GM21737 (cell line): Measurements from ENCODE around the gene CYP51A1.
"Not testable (repeated sequence)": the region's sequence is repeated elsewhere in the genome, so short reads cannot be mapped to it uniquely, and the experiment has no call there.

Experiments
- ATAC-seq: cut with Tn5 transposase; IDR thresholded peaks from one replicate; pipeline ENCODE4 v1.9.1; 2021; ENCODE audit warnings: mild to moderate bottlenecking, moderate library complexity; ENCODE audit not compliant: unreplicated experiment

CYP51A1 gene

DNA sequence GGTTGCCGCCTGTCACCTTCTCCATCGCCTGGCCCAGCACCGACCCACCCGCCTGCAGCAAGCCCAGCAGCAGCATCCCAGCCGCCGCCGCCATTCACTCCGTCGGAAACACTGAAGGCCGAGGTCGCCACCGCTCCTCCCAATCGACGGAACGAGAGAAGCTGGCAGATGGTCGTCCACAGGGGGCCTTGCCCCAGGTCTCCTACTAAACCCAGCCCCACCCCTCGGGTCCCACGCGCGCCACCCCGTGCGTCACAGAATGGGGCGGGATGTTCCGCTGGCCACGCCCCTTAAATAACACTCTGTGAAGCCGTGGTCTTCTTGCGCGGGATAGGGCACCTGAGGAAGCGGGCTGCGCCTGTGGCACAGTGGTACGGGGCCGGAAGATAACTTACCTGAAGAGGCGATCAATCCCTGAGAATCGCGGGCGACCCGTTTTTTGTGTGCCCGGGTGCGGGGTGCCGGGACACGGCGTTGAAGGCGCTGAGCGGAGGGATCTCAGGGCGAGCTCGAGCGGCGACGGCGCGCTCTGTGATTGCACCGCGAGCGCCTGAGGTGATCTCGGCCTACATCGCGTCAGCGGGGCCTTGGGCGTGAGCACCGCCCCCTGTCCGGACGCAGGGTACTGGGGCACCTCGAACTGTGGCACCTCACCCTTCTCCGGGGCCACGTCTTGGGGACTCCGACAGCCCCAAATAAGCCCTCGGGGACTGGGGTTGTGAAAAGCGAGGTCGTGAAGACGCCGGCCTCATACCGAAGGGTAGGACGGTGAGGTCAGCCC is at the start of gene CYP51A1:
Gene CYP51A1 (minus strand): TSS at position 207 of the 781 bp plus-strand sequence. CDS start 113 bp downstream, at position 94.
- ATAC-seq: peak; percentile 89

GRCh38 chr7:92178928-92179924 is 44.9 kb upstream of the CYP51A1 start, which contains the start of gene LRRD1:
Gene LRRD1, minus strand, starts transcription at chr7:92179142. Its CDS starts 13,940 bp downstream, at chr7:92165202.
- ATAC-seq: peak; percentile 100

DNA sequence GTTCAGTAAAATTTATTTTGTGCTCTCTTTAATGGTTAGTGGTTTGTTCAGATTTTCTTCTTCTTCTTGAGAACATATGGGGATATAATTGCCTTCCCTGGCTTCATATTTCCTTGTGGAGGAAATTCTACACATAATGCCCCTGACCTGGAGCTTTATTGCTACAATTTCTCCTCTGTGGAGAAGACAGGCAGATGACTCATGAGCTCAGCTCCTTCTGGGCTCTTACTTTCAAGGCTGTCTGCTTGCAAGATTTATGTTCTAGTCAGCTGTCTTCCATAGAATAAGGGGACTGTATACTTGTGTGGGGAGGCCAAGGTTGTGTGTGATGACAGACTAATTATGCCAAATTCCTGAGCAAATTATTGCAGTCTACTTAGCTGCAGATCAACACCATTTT is 43.1 kb upstream of the CYP51A1 start:
- ATAC-seq: no peak

- not testable (repeated sequence) for ATAC-seq
Measured at GRCh38 chr7:92169529-92169928, 35.3 kb upstream of the CYP51A1 start.

GRCh38 chr7:92161271-92161670 is 27.0 kb upstream of the CYP51A1 start:
- ATAC-seq: no peak

- ATAC-seq: peak; percentile 60
Measured at GRCh38 chr7:92158660-92159575, 24.6 kb upstream of the CYP51A1 start.

DNA sequence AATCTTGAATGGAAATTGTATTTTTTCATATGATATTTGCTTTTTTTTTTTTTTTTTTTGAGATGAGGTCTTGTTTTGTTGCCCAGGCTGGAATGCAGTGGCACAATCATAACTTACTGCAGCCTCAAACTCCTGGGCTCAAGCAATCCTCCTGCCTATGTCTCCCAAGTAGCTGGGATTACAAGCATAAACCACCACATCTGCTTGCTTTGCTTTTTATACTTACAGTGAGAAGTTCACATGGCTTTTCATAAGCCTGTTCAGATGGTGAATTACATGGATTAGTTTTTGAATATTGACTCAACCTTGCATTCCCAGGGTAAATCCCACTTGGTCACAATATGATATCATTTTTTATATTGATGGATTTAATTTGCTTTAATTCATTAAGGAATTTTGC is 22.7 kb upstream of the CYP51A1 start:
- no peak for ATAC-seq

DNA sequence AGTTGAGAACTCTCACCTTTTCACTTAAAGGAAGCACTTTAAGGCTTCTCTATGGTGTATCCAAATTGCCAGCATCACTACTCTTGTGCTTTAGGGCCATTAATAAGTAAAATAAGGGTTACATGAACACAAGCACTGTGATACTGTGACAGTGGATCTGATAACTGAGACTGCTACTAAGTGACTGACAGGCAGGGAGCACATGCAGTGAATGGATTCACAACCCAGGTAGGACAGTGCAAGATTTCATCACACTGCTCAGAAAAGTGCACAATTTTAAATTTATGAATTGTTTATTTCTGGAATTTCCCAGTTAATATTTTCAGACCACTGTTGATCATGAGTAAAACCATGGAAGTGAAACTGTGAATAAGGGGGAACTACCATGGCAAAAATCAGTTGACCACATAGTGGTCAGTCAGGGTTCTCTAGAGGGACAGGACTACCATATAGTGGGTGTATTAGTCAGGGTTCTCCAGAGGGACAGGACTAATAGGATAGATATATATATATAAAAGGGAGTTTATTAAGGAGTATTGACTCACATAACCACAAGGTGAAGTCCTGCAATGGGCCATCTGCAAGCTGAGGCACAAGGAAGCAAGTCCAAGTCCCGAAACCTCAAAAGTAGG is 20.9 kb upstream of the CYP51A1 start:
- ATAC-seq: no peak

DNA sequence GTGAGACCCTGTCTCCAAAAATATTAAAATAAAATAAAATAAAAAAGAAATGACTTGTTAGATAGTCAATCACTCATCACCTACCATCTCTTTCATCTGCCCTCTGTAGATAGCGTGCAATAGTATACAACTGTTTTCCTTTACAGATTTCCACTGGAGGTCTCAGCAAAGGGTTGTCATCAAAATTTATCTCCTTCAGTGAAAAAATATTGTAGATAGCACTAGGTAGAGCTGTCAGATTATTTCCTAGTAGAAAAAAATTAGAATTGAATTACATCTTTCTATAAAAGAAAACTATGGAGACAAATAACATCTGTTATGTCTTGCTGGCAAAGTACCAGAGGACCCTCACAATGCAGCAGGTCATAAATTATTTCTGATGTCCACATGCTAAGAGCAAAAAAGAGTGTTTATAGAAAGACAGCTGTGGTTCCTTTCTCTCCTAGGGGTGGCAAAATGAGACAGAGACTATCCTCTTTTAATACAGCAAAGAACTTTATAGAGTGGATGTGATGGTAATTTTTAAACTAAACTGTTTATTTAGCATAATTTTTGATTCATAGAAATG is 16.3 kb upstream of the CYP51A1 start:
- no peak for ATAC-seq

DNA sequence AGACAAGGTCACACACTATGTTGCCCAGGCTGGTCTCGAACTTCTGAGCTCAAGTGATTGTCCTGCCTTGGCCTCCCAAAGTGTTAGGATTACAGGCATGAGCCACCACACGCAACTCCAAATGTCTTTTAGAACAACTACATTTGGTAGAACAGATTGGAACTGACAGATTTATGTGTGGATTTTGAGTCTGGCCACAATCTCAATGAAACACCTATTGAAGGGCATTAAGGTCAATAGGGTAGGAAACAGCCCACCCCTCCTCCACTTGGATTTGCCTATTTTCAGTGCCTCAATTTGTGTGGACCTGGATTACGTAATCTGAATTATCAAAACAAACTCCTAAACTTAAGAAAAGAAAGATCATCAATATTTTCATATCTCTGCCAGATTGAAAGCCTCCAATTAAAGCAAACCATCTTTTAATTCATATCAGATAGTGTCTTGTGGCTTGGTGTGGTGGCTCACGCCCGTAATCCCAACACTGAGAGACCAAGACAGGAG is 15.5 kb upstream of the CYP51A1 start:
- ATAC-seq: no peak

DNA sequence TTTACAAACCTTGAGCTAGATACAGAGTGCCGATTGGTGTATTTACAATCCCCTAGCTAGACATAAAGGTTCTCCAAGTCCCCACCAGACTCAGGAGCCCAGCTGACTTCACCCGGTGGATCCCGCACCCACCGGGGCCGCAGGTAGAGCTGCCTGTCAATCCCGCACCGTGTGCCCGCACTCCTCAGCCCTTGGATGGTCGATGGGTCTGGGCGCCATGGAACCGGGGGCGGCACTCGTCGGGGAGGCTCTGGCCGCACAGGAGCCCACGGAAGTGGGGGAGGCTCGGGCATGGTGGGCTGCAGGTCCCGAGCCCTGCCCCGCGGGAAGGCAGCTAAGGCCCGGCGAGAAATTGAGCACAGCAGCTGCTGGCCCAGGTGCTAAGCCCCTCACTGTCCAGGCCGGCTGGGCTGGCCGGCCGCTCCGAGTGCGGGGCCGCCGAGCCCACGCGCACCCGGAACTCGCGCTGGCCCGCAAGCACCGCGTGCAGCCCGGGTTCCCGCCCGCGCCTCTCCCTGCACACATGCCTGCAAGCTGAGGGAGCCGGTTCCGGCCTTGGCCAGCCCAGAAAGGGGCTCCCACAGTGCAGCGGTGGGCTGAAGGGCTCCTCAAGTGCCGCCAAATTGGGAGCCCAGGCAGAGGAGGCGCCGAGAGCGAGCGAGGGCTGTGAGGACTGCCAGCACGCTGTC is 9.1 kb upstream of the CYP51A1 start:
- not testable (repeated sequence) for ATAC-seq

DNA sequence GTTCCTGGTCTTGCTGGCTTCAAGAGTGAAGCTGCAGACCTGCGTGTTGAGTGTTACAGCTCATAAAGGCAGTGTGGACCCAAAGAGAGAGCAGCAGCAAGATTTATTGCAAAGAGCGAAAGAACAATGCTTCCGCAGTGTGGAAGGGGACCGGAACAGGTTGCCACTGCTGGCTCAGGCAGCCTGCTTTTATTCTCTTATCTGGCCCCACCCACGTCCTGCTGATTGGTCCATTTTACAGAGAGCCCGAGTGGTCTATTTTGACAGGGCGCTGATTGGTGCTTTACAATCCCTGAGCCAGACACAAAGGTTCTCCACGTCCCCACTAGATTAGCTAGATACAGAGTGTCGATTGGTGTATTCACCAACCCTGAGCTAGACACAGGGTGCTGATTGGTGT is 8.5 kb upstream of the CYP51A1 start:
- not testable (repeated sequence) for ATAC-seq

GRCh38 chr7:92141161-92141560 is 6.9 kb upstream of the CYP51A1 start:
- no peak for ATAC-seq

DNA sequence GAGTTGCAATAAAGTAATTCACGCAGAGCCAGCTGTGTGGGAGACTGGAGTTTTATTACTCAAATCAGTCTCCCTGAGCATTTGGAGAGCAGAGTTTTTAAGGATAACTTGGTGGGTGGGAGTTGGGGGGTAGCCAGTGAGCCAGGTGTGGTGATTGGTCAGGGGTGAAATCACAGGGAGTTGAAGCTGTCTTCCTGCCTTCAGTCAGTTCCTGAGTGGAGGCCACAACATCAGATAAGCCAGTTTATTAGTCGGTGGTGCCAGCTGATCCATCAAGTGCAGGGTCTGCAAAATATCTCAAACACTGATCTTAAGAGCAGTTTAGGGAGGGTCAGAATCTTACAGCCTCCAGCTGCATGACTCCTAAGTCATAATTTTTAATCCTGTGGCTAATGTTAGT is 3.3 kb upstream of the CYP51A1 start:
- no peak for ATAC-seq

- no peak for ATAC-seq
Measured at GRCh38 chr7:92135052-92135889, 994 bp upstream of the CYP51A1 start.

- ATAC-seq: peak; percentile 26
Measured at GRCh38 chr7:92133737-92134270, 473 bp downstream of the CYP51A1 start.

- no peak for ATAC-seq
Measured at GRCh38 chr7:92133133-92133736, 1.0 kb downstream of the CYP51A1 start.
